NCI-H1092 treated with DMSO at 0.1 percent for 48 hours (cell line): Measurements from ENCODE around the gene GABRR3.
"Not testable (repeated sequence)": the region's sequence is repeated elsewhere in the genome, so short reads cannot be mapped to it uniquely, and the experiment has no call there.

Experiments
- DNase-seq: peaks from one replicate; lab custom pipeline; 2025; lab: John Stamatoyannopoulos, UW

Gene GABRR3

DNA sequence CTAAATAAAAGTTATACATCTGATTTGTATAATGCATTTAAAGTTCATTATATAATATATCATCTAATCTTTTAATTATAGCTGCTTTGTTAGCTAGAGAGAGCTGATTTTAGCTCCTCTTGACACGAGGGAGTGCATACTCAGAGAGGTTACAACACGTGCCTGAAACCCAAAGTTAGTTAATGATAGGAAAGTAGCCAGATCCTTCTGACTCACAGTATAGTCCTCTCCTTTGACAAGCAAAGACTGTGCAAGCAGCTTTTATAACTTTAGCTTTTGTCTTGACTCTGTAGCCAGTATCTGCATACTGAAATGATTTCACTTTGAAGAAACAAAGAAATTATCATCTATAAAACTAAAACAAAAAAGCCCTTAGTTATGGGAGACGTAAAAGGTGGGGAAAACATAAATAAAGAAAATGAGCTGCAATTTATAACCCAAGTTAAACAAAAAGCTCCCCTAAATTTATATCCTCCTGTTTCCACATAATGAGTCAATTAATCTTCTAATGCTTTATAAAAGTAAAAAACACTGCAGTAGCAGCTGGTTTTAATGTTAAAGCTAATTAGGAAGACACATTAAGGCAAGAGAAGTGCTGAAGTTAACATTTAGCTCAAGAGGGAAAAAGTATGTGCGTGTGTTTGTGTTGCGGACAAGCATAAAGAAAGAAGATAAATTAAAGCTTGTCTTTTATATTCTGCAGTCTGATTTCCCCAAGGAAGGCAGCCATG lies 13.1 kb downstream of the GABRR3 start:
- DNase-seq = no peak

GRCh38 chr3:98020412-98020811 lies 14.7 kb downstream of the GABRR3 start:
- no peak for DNase-seq

DNA sequence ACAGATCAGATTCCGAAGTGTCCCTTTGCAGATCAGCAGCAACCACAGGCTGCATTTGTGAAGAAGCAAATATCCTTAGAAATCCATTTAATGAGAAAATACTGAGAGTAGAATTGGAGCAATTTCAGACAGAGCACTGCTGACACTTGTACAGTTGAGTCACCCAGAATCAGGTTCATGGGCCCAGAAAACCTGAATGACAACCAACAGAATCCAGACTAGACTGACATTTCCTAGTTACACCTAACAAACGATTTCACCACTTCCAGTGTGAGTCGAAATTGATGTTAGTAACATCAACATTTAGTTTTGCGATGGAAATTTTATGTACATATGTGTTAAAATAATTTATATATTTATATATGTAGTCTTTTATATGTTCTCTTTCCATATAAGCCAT lies 16.8 kb downstream of the GABRR3 start:
- DNase-seq = no peak

DNA sequence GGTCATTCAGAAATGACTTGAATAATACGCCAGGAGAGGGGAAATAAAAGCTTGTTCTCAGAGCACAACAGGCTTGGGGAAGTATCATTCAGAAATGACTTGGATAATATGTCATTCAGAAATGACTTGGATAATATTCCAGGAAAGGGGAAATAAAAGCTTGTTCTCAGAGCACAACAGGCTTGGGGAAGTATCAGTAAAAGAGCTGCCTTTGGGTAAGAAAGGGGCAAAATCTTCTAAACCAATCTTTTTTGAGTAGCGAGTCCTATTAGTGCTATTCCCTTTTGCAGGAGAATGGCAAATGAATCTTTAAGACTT lies 20.9 kb downstream of the GABRR3 start:
- DNase-seq = no peak

DNA sequence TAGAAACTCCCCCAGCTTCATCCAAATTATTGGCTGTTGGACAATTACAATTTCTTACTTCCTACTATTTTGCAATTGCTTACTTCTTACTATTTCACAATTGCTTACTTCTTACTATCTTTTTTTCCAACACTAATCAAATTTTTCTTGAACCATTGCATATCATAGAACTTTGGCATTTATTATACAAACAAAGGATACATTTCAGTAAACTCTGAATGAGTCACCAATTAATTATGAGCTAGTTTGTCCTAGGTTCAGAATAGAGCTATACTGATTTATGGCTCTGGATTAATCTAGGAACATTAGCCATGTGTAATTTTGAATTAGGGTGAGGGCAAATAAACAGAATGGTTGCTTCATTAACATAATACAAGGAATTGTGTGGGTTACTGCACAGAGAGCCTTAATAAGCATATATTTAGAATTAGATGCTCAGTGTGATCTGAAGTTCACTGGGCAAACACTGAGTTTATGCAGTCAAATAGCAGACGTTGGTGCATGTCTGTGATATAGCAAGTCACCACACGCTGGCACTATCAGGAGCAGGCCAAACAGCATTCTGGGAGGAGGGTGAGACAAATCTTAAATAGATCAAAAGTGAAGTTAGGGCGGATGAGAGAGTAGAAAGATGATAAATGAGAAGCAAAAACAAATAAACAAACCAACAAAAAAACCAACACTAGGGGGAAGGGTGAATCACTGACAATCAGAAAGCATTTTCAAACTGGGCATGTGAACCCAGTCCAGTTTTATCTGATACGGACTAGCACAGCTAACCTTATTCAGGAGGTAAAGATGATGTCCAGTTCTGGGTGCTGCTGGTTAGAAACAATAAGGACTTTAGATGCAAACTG lies 21.5 kb downstream of the GABRR3 start:
- no peak for DNase-seq

DNA sequence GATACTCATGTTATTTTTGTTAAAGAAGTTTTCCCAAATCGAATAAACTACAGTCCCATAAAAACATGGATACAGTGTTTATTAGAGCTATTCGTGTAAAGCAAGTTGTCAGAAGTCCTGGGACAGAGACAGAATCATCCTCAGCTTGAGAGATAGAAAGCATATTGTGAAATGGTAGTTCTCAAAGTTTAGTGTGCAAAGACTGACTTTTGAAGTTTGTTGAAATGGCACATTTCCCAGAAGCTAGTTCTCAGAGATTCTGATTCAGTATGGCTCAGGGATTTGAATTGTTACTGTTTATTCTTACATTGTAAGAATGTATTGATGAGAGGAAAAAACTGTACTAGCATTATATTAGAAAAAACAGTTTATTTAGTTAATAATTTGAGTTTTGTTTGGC lies 22.1 kb downstream of the GABRR3 start:
- DNase-seq = no peak

DNA sequence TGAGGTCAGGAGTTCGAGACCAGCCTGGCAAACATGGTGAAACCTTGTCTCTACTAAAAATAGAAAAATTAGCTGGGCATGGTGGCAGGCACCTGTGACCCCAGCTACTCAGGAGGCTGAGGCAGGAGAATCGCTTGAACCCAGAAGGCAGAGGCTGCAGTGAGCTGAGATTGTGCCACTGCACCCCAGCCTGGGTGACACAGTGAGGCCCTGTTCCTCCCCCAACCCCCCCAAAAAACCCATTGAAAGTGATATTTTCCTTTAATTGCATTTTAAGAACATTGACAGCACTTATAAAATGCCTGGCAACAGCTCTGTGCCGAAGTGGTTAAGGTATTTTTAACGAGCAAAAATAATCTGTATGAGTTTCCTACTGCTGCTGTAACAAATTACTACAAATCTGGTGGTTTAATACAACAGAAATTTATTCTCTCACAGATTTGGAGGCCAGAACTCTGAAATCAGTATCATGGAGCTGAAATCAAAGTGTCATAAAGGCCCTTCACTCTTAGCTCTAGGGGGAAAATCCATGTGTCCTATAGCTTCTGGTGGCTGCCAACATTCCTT lies 24.1 kb downstream of the GABRR3 start:
- not testable (repeated sequence) for DNase-seq

- DNase-seq = no peak
These were observed 24.8 kb downstream of the GABRR3 start for GRCh38 chr3:98010194-98010882.

DNA sequence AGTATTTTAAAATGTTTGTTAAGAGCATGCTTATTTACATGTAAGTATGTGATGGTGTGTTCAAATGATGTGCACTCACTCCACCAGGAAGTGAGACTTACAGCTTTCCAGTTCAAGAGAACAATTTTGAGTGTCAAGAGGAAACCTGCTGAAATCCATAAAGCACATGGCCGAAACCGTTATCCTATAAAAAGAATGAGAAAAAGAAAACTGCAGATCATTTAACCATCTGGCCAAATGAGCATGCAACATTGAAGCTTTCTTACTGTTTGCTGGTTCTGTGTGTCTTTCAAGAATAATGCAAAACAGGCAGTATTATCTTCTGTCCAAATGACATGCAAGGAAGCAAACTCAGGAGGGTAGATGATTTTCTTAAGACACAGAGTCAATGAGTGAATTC lies 26.3 kb downstream of the GABRR3 start:
- no peak for DNase-seq

- no peak for DNase-seq
These were observed 29.7 kb downstream of the GABRR3 start for GRCh38 chr3:98005438-98005837.

GRCh38 chr3:98004721-98005120 lies 30.4 kb downstream of the GABRR3 start:
- no peak for DNase-seq

DNA sequence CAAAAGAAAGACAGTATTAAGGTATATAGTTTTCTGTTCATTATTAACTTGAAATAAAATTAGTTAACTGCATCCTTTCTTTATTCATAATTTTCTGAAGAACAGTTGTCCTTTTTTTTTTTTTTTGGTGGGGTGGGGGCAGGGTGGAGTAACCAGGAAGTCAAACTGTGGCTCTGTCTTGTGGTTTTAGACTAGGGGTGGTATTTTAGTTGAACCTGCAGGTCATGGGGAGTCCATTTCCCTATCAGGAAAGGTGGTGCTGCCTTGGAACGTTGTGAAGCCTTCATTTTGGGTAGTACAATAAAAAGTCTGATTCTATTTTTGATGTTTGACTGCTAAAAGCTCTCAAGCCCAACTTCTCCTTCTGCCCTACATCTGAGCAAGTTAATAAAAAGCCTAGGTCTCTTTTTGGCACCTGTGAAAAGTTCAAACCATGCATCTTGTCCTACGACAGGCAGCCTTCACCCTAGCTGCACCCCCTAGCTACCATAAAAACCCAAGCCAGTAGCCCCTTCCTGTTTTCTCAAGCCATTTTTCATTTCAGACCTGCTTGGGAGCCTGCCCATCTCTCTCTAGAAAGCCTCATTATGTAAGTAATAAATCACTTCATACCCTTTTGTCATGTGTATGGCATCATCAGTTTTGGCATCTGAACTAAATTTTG lies 31.7 kb downstream of the GABRR3 start:
- no peak for DNase-seq

DNA sequence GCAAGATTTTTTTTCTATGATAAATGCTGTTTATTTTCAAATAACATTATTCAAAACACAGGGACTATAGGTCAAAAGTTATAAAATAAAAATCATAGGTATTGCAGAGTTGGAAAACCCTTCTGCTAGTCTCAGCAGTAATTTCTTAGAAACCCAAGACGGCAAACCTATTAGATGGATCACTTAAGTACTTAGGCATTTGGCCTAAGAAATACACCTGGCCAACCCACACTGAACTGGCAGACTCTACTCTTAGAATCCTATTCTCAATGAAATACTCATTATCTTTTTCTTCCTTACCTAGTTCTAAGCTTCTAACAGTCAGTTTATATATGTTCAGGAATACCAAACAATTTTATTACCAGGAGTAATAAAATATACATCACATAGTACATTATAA lies 32.4 kb downstream of the GABRR3 start:
- no peak for DNase-seq

DNA sequence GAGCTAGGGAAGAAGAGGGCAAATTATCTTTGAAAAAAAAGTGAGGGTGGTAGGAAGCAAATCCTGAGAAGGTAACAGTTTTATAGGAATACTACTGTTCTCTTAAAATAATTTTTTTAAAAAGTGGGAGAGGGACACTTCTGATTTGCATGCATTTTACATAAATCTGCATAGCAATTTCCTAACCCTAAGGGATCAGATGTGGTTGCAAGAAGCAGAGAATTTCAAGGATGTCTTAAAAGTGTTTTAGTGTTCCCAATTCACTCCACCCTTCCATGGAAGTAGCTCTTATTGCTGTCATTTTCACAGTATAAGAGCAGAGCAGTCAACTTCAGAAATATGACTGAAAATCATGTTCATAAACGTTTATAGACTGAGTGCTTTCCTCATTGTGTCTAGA lies 35.1 kb downstream of the GABRR3 start:
- no peak for DNase-seq

DNA sequence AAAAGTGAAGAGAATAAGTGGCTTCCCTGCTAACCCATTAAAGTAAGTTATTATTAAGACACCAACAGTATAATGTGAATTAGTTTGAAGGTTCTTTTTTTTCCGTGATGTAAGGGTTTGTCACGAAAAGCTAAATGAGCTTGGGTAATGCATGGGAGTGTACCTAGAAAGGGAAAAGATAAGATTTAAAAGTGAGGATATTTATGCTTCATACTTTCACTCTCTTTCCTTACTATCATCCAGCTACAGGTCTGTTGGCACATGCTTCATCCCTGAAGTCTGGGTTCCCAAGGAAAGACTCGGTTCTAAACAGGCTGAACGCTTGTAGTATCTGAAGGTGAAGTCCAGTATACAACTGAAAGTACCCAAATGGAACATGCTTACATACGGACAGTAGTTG lies 36.0 kb downstream of the GABRR3 start:
- DNase-seq = no peak

GRCh38 chr3:97996988-97997387 lies 38.1 kb downstream of the GABRR3 start:
- DNase-seq = no peak

DNA sequence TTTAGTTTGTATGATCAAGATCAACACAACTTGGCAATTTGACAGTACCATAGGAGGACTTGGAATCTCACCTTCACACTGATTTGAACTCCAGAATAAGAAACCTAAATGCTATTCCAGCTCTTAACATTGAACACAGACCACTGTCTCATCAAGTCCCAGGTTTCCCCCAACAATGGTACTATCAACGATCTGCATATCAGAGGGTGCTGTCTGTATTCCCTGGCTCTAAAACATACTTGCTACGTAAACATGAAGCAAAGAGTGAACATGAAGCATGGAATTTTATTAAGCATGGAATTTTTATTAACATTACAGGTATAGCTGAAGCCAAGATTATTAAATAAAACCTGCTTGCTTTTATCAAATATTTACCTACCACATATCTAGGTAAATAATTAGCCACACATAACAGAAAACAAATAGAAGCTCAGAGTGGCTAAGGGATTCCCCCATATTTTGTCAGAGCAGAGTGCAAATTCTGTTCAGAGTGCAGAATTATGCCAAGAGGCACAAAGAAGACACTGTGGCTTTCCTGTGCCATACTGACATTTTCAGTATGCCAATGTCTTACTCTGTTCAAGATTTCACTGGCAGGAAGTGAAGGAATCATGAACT lies 40.7 kb downstream of the GABRR3 start:
- no peak for DNase-seq

DNA sequence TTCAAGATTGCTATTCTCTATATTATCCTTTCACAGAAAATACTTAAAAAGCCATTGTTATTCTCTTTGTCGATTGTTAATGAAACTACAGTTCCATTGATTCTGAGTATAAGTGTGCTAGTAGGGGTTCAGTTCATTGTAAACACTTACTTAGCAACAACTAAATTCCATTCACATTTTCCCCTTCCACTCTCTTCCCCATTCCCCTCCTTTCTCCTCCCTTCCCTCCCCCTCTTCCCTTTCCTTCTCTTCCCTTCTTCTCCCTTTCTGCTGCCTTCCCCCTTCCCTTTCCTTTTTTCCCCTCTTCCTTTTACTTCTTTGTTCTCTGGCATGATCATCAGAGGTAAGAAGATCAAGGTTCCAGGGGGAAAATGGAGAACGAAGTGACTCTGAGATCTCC lies 41.6 kb downstream of the GABRR3 start:
- no peak for DNase-seq

- DNase-seq = no peak
These were observed 42.5 kb downstream of the GABRR3 start for GRCh38 chr3:97992547-97993173.

DNA sequence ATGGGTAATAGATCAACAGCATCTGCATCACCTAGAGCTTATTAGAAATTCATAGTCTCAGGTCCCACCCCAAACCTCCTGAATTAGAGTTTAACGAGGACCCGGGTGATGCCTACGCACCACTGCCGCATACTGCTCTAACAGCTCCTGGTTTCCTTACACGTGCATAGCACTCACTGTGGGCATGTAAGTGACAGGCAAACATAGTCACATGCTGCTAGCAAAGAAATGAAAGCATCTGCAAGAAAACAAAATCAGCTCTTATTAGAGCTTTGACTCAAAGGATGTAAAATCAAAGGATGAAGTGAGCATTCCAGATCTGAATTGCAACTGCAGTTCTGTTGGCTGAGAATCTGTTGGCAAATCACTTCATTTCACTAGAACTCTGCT lies 43.8 kb downstream of the GABRR3 start:
- DNase-seq = no peak

DNA sequence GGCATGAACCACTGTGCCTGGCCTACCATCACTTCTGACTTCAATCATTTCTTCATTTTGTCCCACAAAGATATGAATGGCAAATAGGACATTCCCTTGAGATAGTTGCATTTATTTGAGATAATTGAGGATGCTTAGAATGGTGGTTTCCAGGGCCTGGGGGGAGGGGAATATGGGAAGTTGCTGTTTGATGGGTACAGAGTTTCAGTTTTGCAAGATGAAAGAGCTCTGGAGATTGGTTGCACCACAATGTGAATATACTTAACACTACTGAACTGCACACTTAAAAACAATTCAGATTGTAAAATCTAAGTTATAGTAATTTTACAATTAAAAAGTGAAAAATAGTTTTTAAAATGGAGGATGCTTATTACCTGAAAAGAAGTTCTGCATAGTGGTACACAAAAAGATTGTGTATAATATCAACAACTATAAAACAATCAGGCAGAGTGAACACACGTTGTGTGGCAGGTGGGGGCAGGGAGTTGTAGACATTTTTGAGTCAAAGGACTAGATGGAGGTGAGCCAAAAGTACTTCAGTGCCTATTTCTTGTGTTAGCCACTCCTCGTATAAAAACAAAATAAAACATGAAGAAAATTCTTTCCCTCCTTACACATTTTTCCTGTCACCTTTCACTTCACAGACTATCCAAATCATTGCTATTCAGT lies 44.4 kb downstream of the GABRR3 start:
- DNase-seq = no peak
